HG02623 (cell line): Measurements from ENCODE around the gene ABHD16A.

Experiments
- ATAC-seq: cut with Tn5 transposase; IDR thresholded peaks from one replicate; pipeline ENCODE4 v1.9.1; 2021; ENCODE audit warnings: moderate library complexity; ENCODE audit not compliant: unreplicated experiment

The ABHD16A gene

GRCh38 chr6:31690231-31691077 lies 12.7 kb downstream of the ABHD16A start:
- no peak for ATAC-seq

- no peak for ATAC-seq
Observed at GRCh38 chr6:31689249-31690110, 13.6 kb downstream of the ABHD16A start.

GRCh38 chr6:31687860-31688693 lies 15.0 kb downstream of the ABHD16A start:
- ATAC-seq: no peak

- ATAC-seq: no peak
Observed at GRCh38 chr6:31687321-31687720, 15.8 kb downstream of the ABHD16A start.

- ATAC-seq: no peak
Observed at GRCh38 chr6:31686483-31686882, 16.6 kb downstream of the ABHD16A start.

GRCh38 chr6:31683591-31683990 lies 19.5 kb downstream of the ABHD16A start:
- ATAC-seq: no peak

- ATAC-seq: no peak
Observed at GRCh38 chr6:31681135-31681671, 21.9 kb downstream of the ABHD16A start.

GRCh38 chr6:31680226-31681134 lies 22.6 kb downstream of the ABHD16A start, which contains the start of gene LY6G5C:
LY6G5C (minus strand) TSS chr6:31681067; CDS start chr6:31680373, 694 bp downstream.
- no peak for ATAC-seq

- no peak for ATAC-seq
Observed at GRCh38 chr6:31677955-31678354, 25.2 kb downstream of the ABHD16A start.

- ATAC-seq: no peak
Observed at GRCh38 chr6:31676904-31677303, 26.2 kb downstream of the ABHD16A start.

- no peak for ATAC-seq
Observed at GRCh38 chr6:31676322-31676903, 26.7 kb downstream of the ABHD16A start.

GRCh38 chr6:31669676-31670075 lies 33.4 kb downstream of the ABHD16A start, which contains the start of gene LY6G5B:
LY6G5B (plus strand) TSS chr6:31669976; CDS start chr6:31670951, 975 bp downstream.
- ATAC-seq: no peak

GRCh38 chr6:31666337-31666965 lies 36.7 kb downstream of the ABHD16A start:
- no peak for ATAC-seq

- ATAC-seq: peak; percentile 83
Observed at GRCh38 chr6:31665501-31666336, 37.4 kb downstream of the ABHD16A start, which contains the start of gene CSNK2B. CSNK2B (plus strand) TSS chr6:31666080; CDS start chr6:31666832, 752 bp downstream.

GRCh38 chr6:31664790-31665500 lies 38.2 kb downstream of the ABHD16A start, which contains the start of gene GPANK1:
GPANK1 (minus strand) TSS chr6:31664997; CDS start chr6:31664478, 519 bp downstream.
- no peak for ATAC-seq

GRCh38 chr6:31663961-31664789 lies 38.9 kb downstream of the ABHD16A start:
- ATAC-seq: no peak
